ENCODE measurements around the gene ACAA1.

ACAA1 gene

GRCh38 chr3:38149708-38150107 is 12.8 kb upstream of the ACAA1 start:
- no peak for DNase-seq (ENCODE audit: low read depth, low spot score)
- no peak overlapping the region for H3K4me3 ChIP-seq (ENCODE audit: low read depth, low read length)
- in situ Hi-C loops (cut with HindIII; ENCODE audit: low sequenced_read_pairs), result no loop called here
- TF ChIP-seq, protein P1, sequence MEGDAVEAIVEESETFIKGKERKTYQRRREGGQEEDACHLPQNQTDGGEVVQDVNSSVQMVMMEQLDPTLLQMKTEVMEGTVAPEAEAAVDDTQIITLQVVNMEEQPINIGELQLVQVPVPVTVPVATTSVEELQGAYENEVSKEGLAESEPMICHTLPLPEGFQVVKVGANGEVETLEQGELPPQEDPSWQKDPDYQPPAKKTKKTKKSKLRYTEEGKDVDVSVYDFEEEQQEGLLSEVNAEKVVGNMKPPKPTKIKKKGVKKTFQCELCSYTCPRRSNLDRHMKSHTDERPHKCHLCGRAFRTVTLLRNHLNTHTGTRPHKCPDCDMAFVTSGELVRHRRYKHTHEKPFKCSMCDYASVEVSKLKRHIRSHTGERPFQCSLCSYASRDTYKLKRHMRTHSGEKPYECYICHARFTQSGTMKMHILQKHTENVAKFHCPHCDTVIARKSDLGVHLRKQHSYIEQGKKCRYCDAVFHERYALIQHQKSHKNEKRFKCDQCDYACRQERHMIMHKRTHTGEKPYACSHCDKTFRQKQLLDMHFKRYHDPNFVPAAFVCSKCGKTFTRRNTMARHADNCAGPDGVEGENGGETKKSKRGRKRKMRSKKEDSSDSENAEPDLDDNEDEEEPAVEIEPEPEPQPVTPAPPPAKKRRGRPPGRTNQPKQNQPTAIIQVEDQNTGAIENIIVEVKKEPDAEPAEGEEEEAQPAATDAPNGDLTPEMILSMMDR (IDR thresholded peaks at IDR 0.05; ENCODE audit: low read depth, low read length), result no peak

DNA sequence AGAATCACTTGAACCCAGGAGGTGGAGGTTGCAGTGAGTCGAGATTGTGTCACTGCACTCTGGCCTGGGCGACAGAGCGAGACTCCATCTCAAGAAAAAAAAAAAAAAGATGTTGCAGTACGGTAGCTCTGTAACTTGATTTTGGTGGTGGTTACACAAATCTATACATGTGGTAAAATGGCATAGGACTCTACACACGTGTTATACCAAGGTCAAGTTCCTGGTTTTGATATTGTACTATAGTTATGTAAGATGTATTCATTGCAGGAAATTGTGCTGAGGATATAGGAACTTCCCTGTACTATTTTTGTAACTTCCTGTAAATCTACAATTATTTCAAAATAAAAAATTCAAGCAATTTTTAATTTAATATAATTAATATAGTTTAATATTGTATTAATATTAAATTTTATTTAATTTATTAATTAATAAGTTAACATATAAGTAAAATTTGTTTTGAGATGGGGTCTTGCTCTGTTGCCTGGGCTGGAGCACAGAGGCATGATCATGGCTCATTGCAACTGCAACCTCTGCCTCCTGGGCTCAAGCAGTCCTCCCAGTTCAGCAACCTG is 11.5 kb upstream of the ACAA1 start:
- DNase-seq (ENCODE audit: low read depth, low spot score), result no peak
- no peak overlapping the region for H3K4me3 ChIP-seq (ENCODE audit: low read depth, low read length)
- TF ChIP-seq, protein P1 (IDR thresholded peaks at IDR 0.05; ENCODE audit: low read depth, low read length), result no peak
- in situ Hi-C loops (cut with HindIII; ENCODE audit: low sequenced_read_pairs), result no loop called here

- no peak for DNase-seq (ENCODE audit: low read depth, low spot score)
- in situ Hi-C loops (cut with HindIII; ENCODE audit: low sequenced_read_pairs), result no loop called here
- H3K4me3 ChIP-seq (ENCODE audit: low read depth, low read length), result no peak overlapping the region
- TF ChIP-seq, protein P1 (IDR thresholded peaks at IDR 0.05; ENCODE audit: low read depth, low read length), result no peak
These were observed 10.5 kb upstream of the ACAA1 start for GRCh38 chr3:38147421-38147820.

DNA sequence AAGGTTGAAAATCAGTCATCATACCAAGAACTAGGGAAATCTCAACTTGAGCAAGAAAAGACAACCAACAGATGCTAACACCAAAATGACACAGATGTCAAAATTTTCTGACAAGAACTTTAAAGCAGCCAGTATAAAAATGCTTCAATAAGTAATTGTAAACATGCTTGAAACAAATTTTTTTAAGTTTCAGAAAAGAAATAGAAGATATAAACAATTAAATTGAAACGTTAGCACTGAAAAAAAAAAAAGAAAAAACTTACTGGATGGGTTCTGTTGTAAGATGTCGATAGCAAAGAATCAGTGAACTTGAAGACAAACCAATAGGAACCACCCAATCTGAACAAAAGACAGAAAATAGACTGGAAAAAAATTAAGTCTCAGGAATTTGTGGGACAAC is 9.6 kb upstream of the ACAA1 start:
- TF ChIP-seq, protein P1 (IDR thresholded peaks at IDR 0.05; ENCODE audit: low read depth, low read length), result no peak
- in situ Hi-C loops (cut with HindIII; ENCODE audit: low sequenced_read_pairs), result no loop called here
- no peak overlapping the region for H3K4me3 ChIP-seq (ENCODE audit: low read depth, low read length)
- DNase-seq (ENCODE audit: low read depth, low spot score), result no peak

- in situ Hi-C loops (cut with HindIII; ENCODE audit: low sequenced_read_pairs), result no loop called here
- TF ChIP-seq, protein P1 (IDR thresholded peaks at IDR 0.05; ENCODE audit: low read depth, low read length), result no peak
- no peak overlapping the region for H3K4me3 ChIP-seq (ENCODE audit: low read depth, low read length)
- DNase-seq (ENCODE audit: low read depth, low spot score), result no peak
These were observed 6.6 kb upstream of the ACAA1 start for GRCh38 chr3:38143511-38143910.

DNA sequence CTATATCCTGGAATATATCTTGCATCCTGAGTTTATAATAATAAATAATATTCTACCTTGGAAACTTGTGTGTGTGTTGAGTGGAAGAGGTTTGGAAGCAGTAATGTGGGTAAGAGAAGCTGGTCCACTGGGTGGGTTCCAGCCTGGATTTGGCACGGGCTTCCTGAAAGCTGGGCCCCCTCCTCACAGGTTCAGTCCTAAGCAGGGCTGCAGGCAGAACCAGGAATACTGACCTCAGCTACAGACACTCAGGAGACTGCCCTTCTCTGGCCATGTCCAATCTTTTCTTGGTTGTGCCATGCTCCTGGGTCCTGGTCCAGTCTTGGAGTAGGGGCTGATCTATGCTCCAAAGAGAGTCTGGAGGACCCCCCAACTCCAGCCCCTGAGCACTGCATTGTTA is 6.0 kb upstream of the ACAA1 start:
- TF ChIP-seq, protein P1 (IDR thresholded peaks at IDR 0.05; ENCODE audit: low read depth, low read length), result no peak
- no peak for DNase-seq (ENCODE audit: low read depth, low spot score)
- H3K4me3 ChIP-seq (ENCODE audit: low read depth, low read length), result no peak overlapping the region
- in situ Hi-C loops (cut with HindIII; ENCODE audit: low sequenced_read_pairs), result no loop called here

GRCh38 chr3:38141952-38142273 is 5.0 kb upstream of the ACAA1 start:
- in situ Hi-C loops (cut with HindIII; ENCODE audit: low sequenced_read_pairs), result no loop called here
- TF ChIP-seq, protein P1 (IDR thresholded peaks at IDR 0.05; ENCODE audit: low read depth, low read length), result no peak
- no peak overlapping the region for H3K4me3 ChIP-seq (ENCODE audit: low read depth, low read length)
- no peak for DNase-seq (ENCODE audit: low read depth, low spot score)

Measured in astrocyte of the spinal cord (primary cell).